SW 1271 (cell line): ENCODE measurements around the gene KRTAP10-9.
"Not testable (repeated sequence)": the region's sequence is repeated elsewhere in the genome, so short reads cannot be mapped to it uniquely, and the experiment has no call there.

ENCODE experiments used
- DNase-seq, 2 experiments: peaks; one replicate each; lab custom pipeline; 2025; lab: John Stamatoyannopoulos, UW

Gene KRTAP10-9

DNA sequence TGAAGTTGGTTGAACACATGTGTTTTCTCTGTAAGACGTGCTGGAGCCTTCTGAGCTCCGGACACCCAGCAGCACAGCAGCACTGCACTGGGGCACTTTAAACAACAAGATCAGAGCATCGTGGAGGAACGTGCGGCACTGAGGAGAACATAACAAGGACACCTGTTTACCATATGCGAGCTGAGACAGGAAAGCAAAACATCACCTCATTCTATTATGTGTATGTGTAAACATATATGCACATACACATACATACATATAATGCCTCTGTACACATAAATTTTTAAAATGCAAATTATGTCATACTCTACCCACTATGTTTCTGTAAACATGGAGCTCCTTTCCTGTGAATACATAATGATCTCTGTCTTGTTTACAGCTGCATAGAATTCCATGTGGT lies 31.4 kb upstream of the KRTAP10-9 start:
- no peak for DNase-seq

GRCh38 chr21:44596068-44596725 lies 30.7 kb upstream of the KRTAP10-9 start:
- DNase-seq, result no peak

DNA sequence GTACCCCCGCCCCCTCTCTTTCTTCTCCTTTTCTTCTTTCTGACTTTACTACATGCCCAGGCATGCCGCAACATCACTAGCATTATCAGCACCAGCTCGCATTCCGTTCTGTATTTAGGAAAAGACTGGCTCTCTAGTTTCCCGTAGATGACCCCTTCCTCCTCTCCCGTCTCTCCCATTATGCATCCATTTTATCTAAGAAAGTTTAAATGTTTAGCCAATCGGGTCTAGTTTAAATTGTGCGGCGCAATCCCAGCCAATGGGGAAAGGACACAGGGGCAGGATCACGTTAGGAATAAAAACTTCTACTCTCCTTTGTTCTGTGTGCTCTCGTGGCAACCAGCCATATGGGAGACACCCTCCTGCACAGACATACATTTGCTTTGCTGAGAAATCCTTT lies 28.8 kb upstream of the KRTAP10-9 start:
- no peak for DNase-seq

- DNase-seq, result no peak
Measured at GRCh38 chr21:44599264-44600029, 27.4 kb upstream of the KRTAP10-9 start.

DNA sequence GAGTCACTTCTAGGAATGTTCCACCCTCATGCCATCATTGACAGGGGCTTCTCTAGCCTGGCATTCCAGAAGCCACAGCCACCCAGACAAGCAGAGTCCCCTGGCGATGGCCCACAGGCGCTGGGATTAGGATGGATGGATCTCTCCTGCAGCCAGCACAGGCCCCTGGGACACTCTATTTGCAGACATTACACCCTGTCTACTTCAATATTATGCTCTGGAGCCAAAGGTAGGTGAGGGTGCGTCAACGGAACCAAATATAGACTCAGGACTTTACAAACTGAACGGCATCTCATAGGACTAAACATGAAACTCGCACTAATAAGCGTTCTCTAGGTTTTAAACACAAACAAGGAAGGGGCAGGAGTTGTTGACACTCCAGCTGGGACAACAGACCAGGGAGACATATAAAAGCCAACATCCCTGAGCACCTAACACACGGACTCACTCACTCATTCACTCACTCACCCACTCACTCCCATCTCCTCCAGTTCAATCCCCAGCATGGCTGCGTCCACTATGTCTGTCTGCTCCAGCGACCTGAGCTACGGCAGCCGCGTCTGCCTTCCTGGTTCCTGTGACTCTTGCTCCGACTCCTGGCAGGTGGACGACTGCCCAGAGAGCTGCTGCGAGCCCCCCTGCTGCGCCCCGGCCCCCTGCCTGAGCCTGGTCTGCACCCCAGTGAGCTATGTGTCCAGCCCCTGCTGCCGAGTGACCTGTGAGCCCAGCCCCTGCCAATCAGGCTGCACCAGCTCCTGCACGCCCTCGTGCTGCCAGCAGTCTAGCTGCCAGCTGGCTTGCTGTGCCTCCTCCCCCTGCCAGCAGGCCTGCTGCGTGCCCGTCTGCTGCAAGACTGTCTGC lies 26.5 kb upstream of the KRTAP10-9 start, which contains the start of gene KRTAP10-7:
Gene KRTAP10-7, plus strand, starts transcription at position 480 of the 861 bp plus-strand sequence. Its CDS starts 25 bp downstream, at position 505.
- DNase-seq, result not testable (repeated sequence)

DNA sequence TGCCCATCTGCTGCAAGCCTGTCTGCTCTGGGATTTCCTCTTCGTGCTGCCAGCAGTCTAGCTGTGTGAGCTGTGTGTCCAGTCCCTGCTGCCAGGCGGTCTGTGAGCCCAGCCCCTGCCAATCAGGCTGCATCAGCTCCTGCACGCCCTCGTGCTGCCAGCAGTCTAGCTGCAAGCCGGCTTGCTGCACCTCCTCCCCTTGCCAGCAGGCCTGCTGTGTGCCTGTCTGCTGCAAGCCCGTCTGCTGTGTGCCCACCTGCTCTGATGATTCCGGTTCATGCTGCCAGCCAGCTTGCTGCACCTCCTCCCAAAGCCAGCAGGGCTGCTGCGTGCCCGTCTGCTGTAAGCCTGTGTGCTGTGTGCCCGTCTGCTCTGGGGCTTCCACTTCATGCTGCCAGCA lies 25.8 kb upstream of the KRTAP10-9 start:
- not testable (repeated sequence) for DNase-seq

DNA sequence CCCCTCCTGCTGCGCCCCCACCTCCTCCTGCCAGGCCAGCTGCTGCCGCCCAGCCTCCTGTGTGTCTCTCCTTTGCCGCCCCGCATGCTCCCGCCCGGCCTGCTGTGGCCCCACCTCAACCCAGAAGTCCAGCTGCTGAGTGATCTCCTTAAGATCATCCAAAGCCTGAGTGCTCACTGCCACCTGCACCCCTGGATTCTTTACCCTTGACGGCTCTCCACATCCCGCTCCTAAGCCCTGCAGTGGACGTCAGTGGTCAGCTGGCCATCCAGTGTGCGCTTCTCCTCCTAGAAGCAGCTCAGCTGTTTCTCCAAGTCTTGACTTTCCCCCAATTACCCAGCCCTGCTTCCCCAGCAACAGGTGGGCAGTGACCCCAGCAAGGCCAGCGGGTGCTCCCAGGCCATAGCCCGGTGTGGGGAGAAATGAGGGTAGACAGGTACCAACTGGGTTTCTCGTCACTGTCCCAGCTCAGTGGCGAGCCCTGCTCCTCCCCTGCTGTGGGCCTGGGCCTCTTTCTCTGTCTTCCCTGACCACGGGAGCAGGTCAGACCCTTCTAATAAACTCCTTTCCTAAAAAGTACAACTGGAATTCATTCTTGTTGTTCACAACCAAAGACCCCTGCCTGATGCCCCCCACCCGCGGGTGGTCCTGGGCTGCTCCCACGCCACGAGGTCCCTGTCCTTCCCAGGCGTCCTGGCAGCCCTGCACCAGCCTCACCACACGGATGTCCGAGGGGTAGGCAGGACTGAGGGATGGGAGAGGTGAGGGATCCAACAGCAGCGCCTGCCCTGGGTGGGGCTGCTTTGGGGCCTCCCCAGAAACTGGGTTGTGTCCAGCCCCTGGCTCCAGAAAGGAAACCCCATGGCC lies 25.1 kb upstream of the KRTAP10-9 start:
- no peak for DNase-seq

DNA sequence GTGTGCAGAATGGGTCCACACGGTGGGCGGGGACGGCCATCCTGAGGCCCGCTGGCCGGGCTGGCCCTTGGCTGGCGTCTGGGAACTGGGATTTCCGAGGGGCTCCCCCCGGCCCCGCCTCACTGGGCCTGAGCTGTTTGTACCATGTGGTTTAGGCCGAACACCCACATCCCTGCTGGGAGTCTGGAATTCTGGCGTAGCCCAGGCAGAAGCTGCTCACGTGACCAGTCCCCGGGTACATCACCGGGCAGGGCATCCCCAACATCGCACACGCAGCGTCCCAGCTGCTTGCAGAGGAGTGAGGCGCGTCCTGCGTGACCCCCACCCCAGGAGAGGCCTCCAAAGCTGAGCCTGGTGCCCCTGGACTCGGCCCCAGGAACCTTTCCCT lies 24.4 kb upstream of the KRTAP10-9 start:
- DNase-seq, result no peak

GRCh38 chr21:44603109-44603875 lies 23.6 kb upstream of the KRTAP10-9 start:
- no peak for DNase-seq

DNA sequence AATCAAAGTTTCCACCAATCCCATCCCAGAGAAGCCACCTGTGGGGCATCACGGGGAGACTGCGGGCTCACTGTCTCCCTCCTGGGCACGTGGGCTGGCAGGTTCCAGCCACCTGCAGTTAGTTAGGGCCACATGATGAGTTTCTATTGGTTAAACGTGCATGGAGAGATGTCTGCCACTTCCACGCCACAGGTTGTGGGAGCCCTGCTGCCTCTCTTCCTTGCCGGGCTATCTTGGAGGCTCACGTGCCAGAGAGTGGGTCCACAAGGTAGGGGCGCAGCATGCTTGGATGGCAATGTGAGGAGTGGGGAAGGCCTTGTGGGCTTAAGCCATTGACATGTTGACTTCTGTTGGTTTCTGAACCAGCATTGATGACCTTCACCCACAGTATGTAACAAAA lies 23.0 kb upstream of the KRTAP10-9 start:
- no peak for DNase-seq

- DNase-seq, result no peak
Measured at GRCh38 chr21:44606495-44606894, 20.4 kb upstream of the KRTAP10-9 start.

GRCh38 chr21:44609193-44609592 lies 17.7 kb upstream of the KRTAP10-9 start:
- no peak for DNase-seq

DNA sequence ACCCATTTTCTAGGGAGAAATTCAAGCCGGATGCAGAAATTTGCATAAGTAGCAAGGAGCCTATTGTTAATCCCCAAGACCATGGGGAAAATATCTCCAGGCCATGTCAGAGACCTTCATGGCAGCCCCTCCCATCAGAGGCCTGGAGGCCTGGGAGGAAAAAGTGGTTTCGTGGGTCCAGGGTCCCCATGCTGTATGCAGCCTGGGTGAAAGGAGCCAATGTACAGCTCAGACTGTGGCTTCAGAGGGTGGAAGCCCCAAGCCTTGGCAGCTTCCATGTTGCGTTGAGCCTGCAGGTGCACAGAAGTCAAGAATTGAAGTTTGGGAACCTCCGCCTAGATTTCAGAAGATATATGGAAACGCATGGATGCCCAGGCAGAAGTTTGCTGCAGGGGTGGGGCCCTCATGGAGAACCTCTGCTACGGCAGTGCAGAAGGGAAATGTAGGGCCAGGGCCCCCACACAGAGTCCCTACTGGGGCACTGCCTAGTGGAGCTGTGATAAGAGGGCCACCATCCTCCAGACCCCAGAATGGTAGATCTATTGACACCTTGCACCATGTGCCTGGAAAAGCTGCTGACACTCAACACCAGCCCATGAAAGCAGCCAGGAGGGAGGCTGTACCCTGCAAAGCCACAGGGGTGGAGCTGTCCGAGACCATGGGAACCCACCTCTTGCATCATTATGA lies 16.6 kb upstream of the KRTAP10-9 start:
- DNase-seq, result not testable (repeated sequence)

- DNase-seq, result no peak
Measured at GRCh38 chr21:44611551-44611950, 15.3 kb upstream of the KRTAP10-9 start.

- no peak for DNase-seq
Measured at GRCh38 chr21:44612029-44612486, 14.8 kb upstream of the KRTAP10-9 start, which contains the start of gene KRTAP10-8. TSS of gene KRTAP10-8 (plus strand) at chr21:44612079. CDS start at chr21:44612101, 22 bp downstream.

GRCh38 chr21:44612669-44613229 lies 14.1 kb upstream of the KRTAP10-9 start:
- DNase-seq, result no peak

GRCh38 chr21:44613386-44614155 lies 13.3 kb upstream of the KRTAP10-9 start:
- DNase-seq, result no peak

GRCh38 chr21:44614161-44614631 lies 12.7 kb upstream of the KRTAP10-9 start:
- no peak for DNase-seq

DNA sequence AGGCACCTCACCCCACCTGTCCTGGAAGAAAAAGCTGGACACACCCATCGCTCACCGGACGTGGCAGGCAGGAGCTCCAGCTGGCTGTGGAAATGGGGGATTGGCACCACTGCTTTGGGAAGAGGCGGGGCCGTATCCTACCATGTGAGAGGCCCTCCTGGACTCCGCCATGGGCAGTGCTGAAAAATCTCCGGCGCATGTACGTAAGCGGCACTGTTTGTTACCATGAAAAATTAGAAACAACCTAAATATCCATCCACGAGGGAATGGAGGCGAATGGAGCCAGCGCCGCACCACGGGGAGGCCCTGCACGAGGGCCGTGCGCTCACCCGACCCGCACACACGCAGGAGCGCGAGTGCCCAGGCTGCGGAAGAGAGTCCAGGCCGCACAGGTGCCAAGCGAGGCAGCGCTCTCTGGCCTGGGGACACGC lies 11.9 kb upstream of the KRTAP10-9 start:
- no peak for DNase-seq
